H1 (cell line): ENCODE results near the gene STARD4. TPM values are rescaled to one million over a fixed set of nuclear protein-coding genes. Genes with fewer than 3 reads are reported as not detected.

Source experiments
- CTCF ChIA-PET: fragments of 300-600 bp; sonication (Branson Sonifier 250); formaldehyde crosslinking; loops from one replicate; lab custom pipeline; 2021; ENCODE audit not compliant: partially characterized antibody; lab: Charles Lee
- POLR2A ChIA-PET: fragments of 300-600 bp; sonication (Branson Sonifier 250); formaldehyde crosslinking; loops from one replicate; lab custom pipeline; 2021; ENCODE audit warnings: inconsistent platforms; ENCODE audit not compliant: partially characterized antibody; lab: Charles Lee
- DNase-seq, 2 experiments: peaks; one replicate each; pipeline versions ENCODE4 v3.0.0 to v3.0.0-alpha.2; 2010 to 2022; ENCODE audit warnings: low spot score in 2 of 2, low read depth in 1 of 2, mixed read lengths in 1 of 2
- FAIRE-seq: peaks from 2 replicates; lab custom pipeline; 2011; peaks lifted over from hg19 to GRCh38; lab: Jason Lieb, UNC
- H2AFZ ChIP-seq: 2 replicates; pipeline ENCODE4 v1.8.1; 2012; ENCODE audit warnings: low read length, inconsistent platforms
- H2AK5ac ChIP-seq: 2 replicates; pipeline ENCODE4 v1.6.1; 2013; ENCODE audit warnings: low read depth, low read length
- H2BK120ac ChIP-seq: replicated peaks from 2 replicates; pipeline ENCODE3; 2013; ENCODE audit warnings: low read depth, low read length, inconsistent platforms
- H2BK12ac ChIP-seq: 2 replicates; pipeline ENCODE4 v1.6.1; 2013; ENCODE audit warnings: low read depth, low read length
- H2BK15ac ChIP-seq: 2 replicates; pipeline ENCODE4 v1.6.1; 2013; ENCODE audit warnings: low read length
- H2BK20ac ChIP-seq: 2 replicates; pipeline ENCODE4 v1.6.1; 2013; ENCODE audit warnings: low read length
- H2BK5ac ChIP-seq: 2 replicates; pipeline ENCODE4 v1.6.1; 2013; ENCODE audit warnings: low read depth, low read length
- H3K14ac ChIP-seq: 2 replicates; pipeline ENCODE4 v1.6.1; 2013; ENCODE audit warnings: inconsistent platforms; ENCODE audit not compliant: insufficient read length
- H3K18ac ChIP-seq: 2 replicates; pipeline ENCODE4 v1.6.1; 2013; ENCODE audit warnings: low read length; ENCODE audit errors: extremely low read depth
- H3K23ac ChIP-seq: 2 replicates; pipeline ENCODE4 v1.6.1; 2013; ENCODE audit warnings: inconsistent platforms; ENCODE audit not compliant: insufficient read length
- H3K23me2 ChIP-seq: 2 replicates; pipeline ENCODE4 v1.6.1; 2013; ENCODE audit warnings: low read depth, low read length
- H3K27ac ChIP-seq: 2 replicates; pipeline ENCODE4 v1.6.1; 2011; ENCODE audit warnings: low read depth, low read length, inconsistent platforms
- H3K27me3 ChIP-seq, 4 experiments: replicated peaks in 1 of 4; 1 replicate in 1 of 4; 2 replicates in 3 of 4; pipeline versions ENCODE4 v1.6.1 to v1.8.1; 2011 to 2013; ENCODE audit warnings: low read length in 3 of 4, mild to moderate bottlenecking in 3 of 4, inconsistent platforms in 2 of 4, mixed read lengths in 2 of 4, moderate library complexity in 1 of 4; ENCODE audit not compliant: control insufficient read depth in 3 of 4, insufficient read depth in 3 of 4; ENCODE audit errors: extremely low read depth in 1 of 4
- H3K36me3 ChIP-seq, 4 experiments: 2 replicates each; pipeline versions ENCODE4 v1.6.1 to v1.8.1; 2011 to 2013; ENCODE audit warnings: mild to moderate bottlenecking in 4 of 4, low read length in 3 of 4, moderate library complexity in 2 of 4, control low read depth in 1 of 4, inconsistent platforms in 1 of 4; ENCODE audit not compliant: insufficient read depth in 4 of 4, control insufficient read depth in 2 of 4
- H3K4ac ChIP-seq: replicated peaks from 2 replicates; pipeline ENCODE3; 2013; ENCODE audit warnings: low read length, low read depth, mixed read lengths, inconsistent platforms; ENCODE audit not compliant: insufficient read length
- H3K4me1 ChIP-seq, 4 experiments: replicated peaks in 1 of 4; 1 replicate in 1 of 4; 2 replicates in 3 of 4; pipeline versions ENCODE4 v1.6.1 to v1.8.1; 2011 to 2013; ENCODE audit warnings: low read length in 3 of 4, inconsistent platforms in 2 of 4, mixed read lengths in 1 of 4; ENCODE audit not compliant: insufficient read depth in 4 of 4, control insufficient read depth in 3 of 4
- H3K4me2 ChIP-seq, 2 experiments: 2 replicates each; pipeline versions ENCODE4 v1.6.1 to v1.8.1; 2011 to 2013; ENCODE audit warnings: low read depth in 2 of 2, low read length in 2 of 2, control low read depth in 1 of 2, inconsistent platforms in 1 of 2, mild to moderate bottlenecking in 1 of 2; ENCODE audit not compliant: insufficient read depth in 1 of 2
- H3K4me3 ChIP-seq, 4 experiments: fragments of 200-600, 300-600 bp in 1 of 4; sonication (generic), shearing (Covaris generic), sonication (Bioruptor Twin) in 1 of 4; 2 replicates each; pipeline versions ENCODE4 v1.5.1 to v1.8.1; 2011 to 2016; ENCODE audit warnings: low read length in 4 of 4, low read depth in 3 of 4, control low read depth in 2 of 4, inconsistent platforms in 2 of 4, mild to moderate bottlenecking in 2 of 4, mixed read lengths in 1 of 4, moderate library complexity in 1 of 4; ENCODE audit not compliant: insufficient read depth in 2 of 4; ENCODE audit errors: extremely low read depth in 1 of 4
- H3K56ac ChIP-seq: replicated peaks from 2 replicates; pipeline ENCODE3; 2013; ENCODE audit warnings: low read depth, mild to moderate bottlenecking, mixed read lengths, low read length, inconsistent platforms; ENCODE audit not compliant: insufficient read length
- H3K79me1 ChIP-seq: 2 replicates; pipeline ENCODE4 v1.6.1; 2013; ENCODE audit warnings: low read depth, low read length, control low read depth
- H3K79me2 ChIP-seq, 2 experiments: 2 replicates each; pipeline versions ENCODE4 v1.6.1 to v1.8.1; 2012 to 2013; ENCODE audit warnings: low read length in 2 of 2, mild to moderate bottlenecking in 2 of 2, inconsistent platforms in 1 of 2; ENCODE audit not compliant: insufficient read depth in 2 of 2, control insufficient read depth in 1 of 2
- H3K9ac ChIP-seq, 4 experiments: replicated peaks in 1 of 4; 1 replicate in 1 of 4; 2 replicates in 3 of 4; pipeline versions ENCODE4 v1.6.1 to v1.8.1; 2011 to 2013; ENCODE audit warnings: low read depth in 3 of 4, low read length in 3 of 4, control low read depth in 2 of 4, mild to moderate bottlenecking in 2 of 4, moderate library complexity in 2 of 4, inconsistent platforms in 1 of 4; ENCODE audit errors: extremely low read depth in 1 of 4
- H3K9me3 ChIP-seq, 2 experiments: 2 replicates each; pipeline versions ENCODE4 v1.6.1 to v1.8.1; 2012 to 2013; ENCODE audit warnings: mild to moderate bottlenecking in 2 of 2, moderate library complexity in 2 of 2, control low read depth in 1 of 2, inconsistent platforms in 1 of 2, low read depth in 1 of 2, low read length in 1 of 2, mixed read lengths in 1 of 2; ENCODE audit not compliant: insufficient read depth in 2 of 2
- H4K20me1 ChIP-seq, 2 experiments: replicated peaks in 1 of 2; 2 replicates each; pipeline versions ENCODE3 to v1.8.1; 2011 to 2013; ENCODE audit warnings: inconsistent platforms in 2 of 2, low read length in 2 of 2, mild to moderate bottlenecking in 1 of 2; ENCODE audit not compliant: insufficient read depth in 2 of 2, control insufficient read depth in 1 of 2
- H4K5ac ChIP-seq: 2 replicates; pipeline ENCODE4 v1.6.1; 2013; ENCODE audit warnings: low read length, low read depth, mixed read lengths, inconsistent platforms; ENCODE audit not compliant: insufficient read length
- H4K8ac ChIP-seq: 2 replicates; pipeline ENCODE4 v1.8.0; 2013; ENCODE audit warnings: mild to moderate bottlenecking, moderate library complexity, low read length, inconsistent platforms; ENCODE audit not compliant: insufficient read depth; ENCODE audit errors: extremely low read depth
- H4K91ac ChIP-seq: replicated peaks from 2 replicates; pipeline ENCODE3; 2013; ENCODE audit warnings: low read length, mixed read lengths, inconsistent platforms; ENCODE audit not compliant: insufficient read length
- CBX5 ChIP-seq: fragments of 300-800, 300-1000 bp; sonication (generic); IDR thresholded peaks from 2 replicates; pipeline ENCODE4 v1.7.1; 2016; ENCODE audit warnings: antibody characterized with exemption, low read length, low read depth
- CHD2 ChIP-seq: IDR thresholded peaks from 2 replicates; pipeline ENCODE4 v1.6.1; 2012; ENCODE audit warnings: low read length, improper control_type of control experiment
- EGR1 ChIP-seq: IDR thresholded peaks from 2 replicates; pipeline ENCODE4 v1.6.1; 2011; ENCODE audit warnings: low read depth, low read length, borderline replicate concordance
- HDAC2 ChIP-seq, 2 experiments: fragments of 300-600 bp in 1 of 2; sonication (generic) in 1 of 2; IDR thresholded peaks; 2 replicates each; pipeline ENCODE4 v1.6.1; 2011 to 2012; ENCODE audit warnings: low read depth in 2 of 2, low read length in 2 of 2, mild to moderate bottlenecking in 2 of 2, moderate library complexity in 2 of 2, borderline replicate concordance in 1 of 2, inconsistent platforms in 1 of 2
- KDM1A ChIP-seq: fragments of 200-600, 300-600 bp; sonication (generic); IDR thresholded peaks from 2 replicates; pipeline ENCODE4 v1.7.1; 2016; ENCODE audit warnings: mild to moderate bottlenecking, low read length, borderline replicate concordance
- KDM4A ChIP-seq: IDR thresholded peaks from one replicate; pipeline ENCODE4 v1.7.1; 2012; ENCODE audit warnings: low read depth, mild to moderate bottlenecking, moderate library complexity, low read length, inconsistent platforms; ENCODE audit not compliant: severe bottlenecking
- KDM5A ChIP-seq: fragments of 200-600 bp; IDR thresholded peaks from 2 replicates; pipeline ENCODE4 v1.7.1; 2012; ENCODE audit warnings: mild to moderate bottlenecking, low read length, inconsistent platforms, mixed read lengths
- PHF8 ChIP-seq: fragments of 200-600 bp; sonication (generic); conservative IDR thresholded peaks from 2 replicates; pipeline ENCODE4 v1.7.1; 2012; ENCODE audit warnings: low read depth, mild to moderate bottlenecking, inconsistent platforms, low read length, moderate library complexity
- POLR2A ChIP-seq, 2 experiments: IDR thresholded peaks; 1 replicate in 1 of 2; 2 replicates in 1 of 2; pipeline ENCODE4 v1.6.1; 2011; ENCODE audit warnings: low read depth in 2 of 2, low read length in 2 of 2, mild to moderate bottlenecking in 2 of 2; ENCODE audit errors: control extremely low read depth in 1 of 2
- YY1 ChIP-seq: IDR thresholded peaks from 2 replicates; pipeline ENCODE4 v1.6.1; 2011; ENCODE audit warnings: low read depth, mild to moderate bottlenecking, low read length
- ZNF274 ChIP-seq: IDR thresholded peaks from 2 replicates; pipeline ENCODE4 v1.7.0; 2012; ENCODE audit warnings: low read length, borderline replicate concordance; ENCODE audit errors: extremely low read depth
- WGBS, 2 experiments: shearing (Covaris generic) in 1 of 2; methylation state at CpG; one replicate each; pipeline versions ENCODE4 v1.1.6 to v1.1.7; 2013 to 2015; ENCODE audit warnings: low lambda C conversion rate in 2 of 2, mixed read lengths in 2 of 2, inconsistent platforms in 1 of 2, low coverage in 1 of 2, missing lambda C conversion rate in 1 of 2; ENCODE audit not compliant: insufficient replicate concordance in 2 of 2, insufficient coverage in 1 of 2, insufficient read length in 1 of 2; ENCODE audit errors: extremely low coverage in 1 of 2, missing lambda C conversion rate in 1 of 2; 5-methylcytosine and 5-hydroxymethylcytosine counted together
- polyA plus RNA-seq, 7 experiments: library from polyadenylated mRNA; depleted of rRNA in 3 of 7; stranded (reverse) in 5 of 7; unstranded in 2 of 7; fragments of >200 nt in 5 of 7; fragments of 200-250 nt in 2 of 7; gene quantifications; 1 replicate in 5 of 7; 2 replicates in 1 of 7; 4 replicates in 1 of 7; pipeline versions ENCODE4 v1.2.1 to v1.2.3, GENCODE V29; 2011 to 2013; ENCODE audit warnings: missing spikeins in 2 of 7, mixed read lengths in 2 of 7
- total RNA-seq: library from RNA; stranded (reverse); fragmentation: NEBNext Ultra II Directional; extraction: Animal tissue kit (Norgen Biotek cat#: 25700); gene quantifications from 2 replicates; pipeline ENCODE4 v1.2.1, GENCODE V29; 2021

STARD4 gene
- total and polyA plus RNA-seq, 2 of the 8 experiments (the other 6 are each of a cell fraction or from before 2014, with no cell fraction given) = 10.8 to 47.9 TPM

GRCh38 chr5:111511831-111512374 lies 432 bp downstream of the STARD4 start:
- no peak overlapping the region for H3K23ac ChIP-seq
- no peak for DNase-seq
- H3K9me3 ChIP-seq = no peaks in the 10 kb centered on the region
- ChIA-PET POLR2A (interaction anchor here (0.6 to 2.0 kb wide), 5 partner anchors 49 to 649 kb away, joined by 3 to 12 read pairs (median 4); partner anchors contain the start of gene CAMK4), CTCF (interaction anchor here (0.7 to 4.8 kb wide), 5 partner anchors 19 to 599 kb away, joined by 3 to 27 read pairs (median 5); no protein-coding TSS in a partner anchor)
- no peaks in the 10 kb centered on the region for H3K79me1 ChIP-seq
- no peak overlapping the region; the same call in 1 of the 2 replicates for H2BK15ac ChIP-seq
- H3K14ac ChIP-seq = no peak overlapping the region
- H3K4ac ChIP-seq = peak overlapping the region; percentile 62
- no peak for FAIRE-seq
- H3K27ac ChIP-seq = peak overlapping the region; percentile 73; the same call in 1 of the 2 replicates
- peak overlapping the region; percentile 98 for H3K18ac ChIP-seq
- H3K9ac ChIP-seq = peak overlapping the region; percentile 65 to 86 (median 80)
- peak overlapping the region; percentile 83 to 96 (median 92) for H3K4me3 ChIP-seq
- H4K91ac ChIP-seq = peak overlapping the region; percentile 97
- WGBS, 2 experiments = 3% methylated on average over 32 of the region's 32 CpGs; no CpG with 5 or more reads in 1 of the 2 experiments
- peak overlapping the region; percentile 80 for H4K8ac ChIP-seq
- H2AFZ ChIP-seq = peak overlapping the region; percentile 61
- peak overlapping the region; percentile 74 to 99 for H3K4me2 ChIP-seq
- H2BK120ac ChIP-seq = peak overlapping the region; percentile 56
- H2BK5ac ChIP-seq = peak overlapping the region; percentile 91
- H3K56ac ChIP-seq = peak overlapping the region; percentile 56
- peaks cover 4% of the 10 kb centered on the region for H3K23me2 ChIP-seq
- H4K5ac ChIP-seq = peak overlapping the region; percentile 91
- H2BK12ac ChIP-seq = peak overlapping the region; percentile 62; the same call in 1 of the 2 replicates
- peaks cover 0 to 52% of the 10 kb centered on the region in 2 experiments; a peak in 3 of 4 replicates for H3K79me2 ChIP-seq
- H3K27me3 ChIP-seq = no peaks in the 10 kb centered on the region
- H2BK20ac ChIP-seq = no peak overlapping the region
- H2AK5ac ChIP-seq = no peak overlapping the region
- H3K4me1 ChIP-seq = peaks cover 0 to 11% (median 4%) of the 10 kb centered on the region in 4 experiments; a peak in 3 of 7 replicates
- peaks cover 0 to 3% (median 0%) of the 10 kb centered on the region in 4 experiments; a peak in 1 of 8 replicates for H3K36me3 ChIP-seq
- no peak for TF ChIP-seq POLR2A (IDR thresholded peaks at IDR 0.05; ENCODE audit: control extremely low read depth in 1 of 2, low read depth in 2 of 2, low read length in 2 of 2)
- no peak for TF ChIP-seq CBX5
- TF ChIP-seq ZNF274 = no peak
- TF ChIP-seq HDAC2 (IDR thresholded peaks at IDR 0.05; ENCODE audit: borderline replicate concordance in 1 of 2, low read depth in 2 of 2, low read length in 2 of 2) = peak in 1 of 2 experiments; percentile 82; a peak in 2 of 4 replicates
- TF ChIP-seq KDM5A = no peak
- peak; percentile 75 for TF ChIP-seq PHF8
- no peak for TF ChIP-seq CHD2
- peak; percentile 84 for TF ChIP-seq KDM4A
- peak; percentile 56; the same call in 1 of the 2 replicates for TF ChIP-seq YY1
- no peak for TF ChIP-seq EGR1
- TF ChIP-seq KDM1A = peak; percentile 95
- H4K20me1 ChIP-seq = peaks cover 2 to 6% of the 10 kb centered on the region in 2 experiments
